NCI-H226 (cell line): Measurements from ENCODE around the gene KRTAP5-1.

ENCODE experiments used
- DNase-seq: peaks from one replicate; pipeline ENCODE4 v3.0.0-alpha.2; 2015

The KRTAP5-1 gene

GRCh38 chr11:1559111-1559951 is 25.8 kb downstream of the KRTAP5-1 start:
- DNase-seq = peak; percentile 98

- DNase-seq = no peak
Observed at GRCh38 chr11:1558775-1559110, 26.3 kb downstream of the KRTAP5-1 start.

DNA sequence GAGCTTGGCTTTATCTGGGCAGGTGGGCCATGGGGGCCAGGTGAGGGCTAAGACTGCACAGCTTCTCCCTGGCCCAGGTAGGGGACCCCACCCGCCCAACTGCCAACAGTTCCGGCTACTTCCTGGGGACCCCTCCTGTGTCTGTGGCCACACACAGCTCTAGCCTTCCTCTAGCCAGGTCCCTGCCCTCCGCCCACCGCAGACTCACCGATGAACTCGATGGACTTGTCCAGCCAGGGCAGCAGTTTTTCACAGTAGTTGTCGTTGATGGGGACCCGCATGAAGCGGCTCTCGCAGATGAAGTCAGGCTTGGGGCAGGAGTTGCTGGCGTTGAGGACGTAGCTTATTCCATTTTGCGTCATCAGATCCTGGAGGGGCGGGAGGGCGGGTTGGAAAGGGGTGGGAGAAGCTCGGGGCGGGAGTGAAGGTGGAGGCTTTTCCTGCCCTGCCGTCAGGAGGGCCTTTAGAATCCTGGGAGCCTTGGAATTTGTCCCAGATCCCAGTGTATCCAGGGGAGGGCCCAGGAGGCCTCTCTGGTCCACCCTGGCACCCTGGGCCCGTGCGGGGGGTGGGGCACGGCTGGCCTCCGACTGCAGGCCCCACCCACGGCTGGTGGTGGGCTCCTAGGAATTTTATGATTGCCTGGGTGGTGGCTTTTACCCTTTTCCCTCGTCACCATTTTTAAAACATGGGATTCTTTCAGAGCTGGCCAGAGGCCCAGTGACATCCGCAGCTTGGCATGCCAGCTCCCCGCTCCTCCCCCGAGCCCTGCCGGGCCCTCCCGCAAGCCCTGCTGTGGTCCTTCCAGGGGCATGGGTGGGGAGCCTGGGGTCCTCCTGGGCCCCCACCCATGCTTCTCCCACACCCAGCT is 26.9 kb downstream of the KRTAP5-1 start:
- DNase-seq = peak; percentile 94

DNA sequence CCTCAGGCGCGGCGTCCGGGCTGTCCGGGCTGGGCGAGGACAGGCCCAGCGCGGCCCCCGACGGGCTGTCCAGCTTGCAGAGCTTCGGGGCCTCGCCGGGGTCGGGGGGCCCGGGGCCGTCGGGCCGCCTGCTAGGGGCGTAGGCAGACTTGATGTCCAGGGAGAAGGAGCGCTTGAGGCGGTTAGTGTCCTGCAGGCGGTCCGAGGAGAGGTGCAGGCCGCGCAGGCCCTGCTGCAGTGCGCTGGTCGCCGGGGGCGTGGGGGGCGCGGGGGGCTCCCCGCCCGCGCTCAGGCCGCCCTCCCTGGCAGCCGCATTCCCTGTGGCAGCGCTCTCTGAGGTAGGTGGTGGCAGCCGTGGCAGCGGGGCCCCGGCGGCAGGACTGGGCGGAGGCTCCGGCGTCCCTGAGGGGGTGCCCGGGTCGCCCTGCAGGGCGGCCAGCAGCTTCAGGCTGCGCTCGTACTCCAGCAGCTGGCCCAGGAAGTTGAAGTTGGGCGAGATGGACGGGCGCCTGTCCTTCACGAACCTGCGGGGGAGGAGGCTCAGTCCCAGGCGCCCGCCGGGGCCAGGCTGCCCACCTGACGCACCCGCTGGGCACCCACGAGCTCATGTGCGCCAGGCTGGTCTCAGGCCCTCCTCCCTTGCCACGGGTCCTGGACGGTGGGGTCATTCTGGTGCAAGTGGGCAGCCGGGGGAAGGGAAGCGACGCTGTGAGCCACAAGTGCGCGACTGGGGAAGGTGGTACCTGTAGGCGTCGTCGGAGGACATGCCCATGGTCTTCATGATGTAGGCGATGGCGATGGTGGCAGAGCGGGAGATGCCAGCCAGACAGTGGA is 27.8 kb downstream of the KRTAP5-1 start:
- DNase-seq = no peak

- DNase-seq = no peak
Observed at GRCh38 chr11:1556278-1556902, 28.7 kb downstream of the KRTAP5-1 start.

- DNase-seq = no peak
Observed at GRCh38 chr11:1555713-1556153, 29.4 kb downstream of the KRTAP5-1 start.

DNA sequence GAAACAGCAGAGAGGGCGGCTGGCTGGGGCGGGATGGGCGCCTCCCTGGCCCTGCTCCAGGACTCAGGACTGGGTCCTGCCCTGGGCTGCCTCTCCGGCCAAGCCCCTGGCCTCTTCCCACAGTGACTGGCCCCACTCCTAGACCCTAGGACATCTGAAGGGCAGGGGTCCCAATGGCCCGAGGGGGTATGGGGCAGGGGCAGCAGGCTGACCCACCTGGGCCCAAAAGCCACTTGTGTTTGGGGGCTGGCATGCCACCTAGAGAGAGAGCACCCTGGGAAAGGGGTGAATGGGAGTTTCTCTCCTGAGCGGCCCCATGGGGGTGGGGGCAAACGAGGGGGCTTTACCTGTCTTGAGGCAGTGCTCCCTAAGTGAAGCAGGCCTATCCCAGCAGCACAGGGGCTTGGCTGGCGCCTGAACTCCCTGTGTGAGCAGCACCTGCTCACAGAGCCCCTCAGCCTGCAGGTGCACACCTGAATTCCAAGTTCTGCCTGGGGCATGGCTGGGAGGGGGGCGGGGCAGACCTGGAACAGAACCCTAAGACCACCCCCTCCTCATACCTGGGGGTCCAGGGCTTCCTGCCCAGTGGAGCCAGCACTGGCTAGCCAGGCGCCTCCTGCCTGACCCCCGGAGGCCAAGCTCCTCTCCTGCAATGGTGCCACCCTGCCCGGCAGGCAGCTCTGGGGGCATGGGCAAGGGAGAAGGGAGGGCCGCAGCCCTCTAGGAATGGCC is 29.9 kb downstream of the KRTAP5-1 start:
- DNase-seq = no peak

GRCh38 chr11:1553808-1554594 is 31.1 kb downstream of the KRTAP5-1 start:
- no peak for DNase-seq

- no peak for DNase-seq
Observed at GRCh38 chr11:1549338-1550330, 35.4 kb downstream of the KRTAP5-1 start.

DNA sequence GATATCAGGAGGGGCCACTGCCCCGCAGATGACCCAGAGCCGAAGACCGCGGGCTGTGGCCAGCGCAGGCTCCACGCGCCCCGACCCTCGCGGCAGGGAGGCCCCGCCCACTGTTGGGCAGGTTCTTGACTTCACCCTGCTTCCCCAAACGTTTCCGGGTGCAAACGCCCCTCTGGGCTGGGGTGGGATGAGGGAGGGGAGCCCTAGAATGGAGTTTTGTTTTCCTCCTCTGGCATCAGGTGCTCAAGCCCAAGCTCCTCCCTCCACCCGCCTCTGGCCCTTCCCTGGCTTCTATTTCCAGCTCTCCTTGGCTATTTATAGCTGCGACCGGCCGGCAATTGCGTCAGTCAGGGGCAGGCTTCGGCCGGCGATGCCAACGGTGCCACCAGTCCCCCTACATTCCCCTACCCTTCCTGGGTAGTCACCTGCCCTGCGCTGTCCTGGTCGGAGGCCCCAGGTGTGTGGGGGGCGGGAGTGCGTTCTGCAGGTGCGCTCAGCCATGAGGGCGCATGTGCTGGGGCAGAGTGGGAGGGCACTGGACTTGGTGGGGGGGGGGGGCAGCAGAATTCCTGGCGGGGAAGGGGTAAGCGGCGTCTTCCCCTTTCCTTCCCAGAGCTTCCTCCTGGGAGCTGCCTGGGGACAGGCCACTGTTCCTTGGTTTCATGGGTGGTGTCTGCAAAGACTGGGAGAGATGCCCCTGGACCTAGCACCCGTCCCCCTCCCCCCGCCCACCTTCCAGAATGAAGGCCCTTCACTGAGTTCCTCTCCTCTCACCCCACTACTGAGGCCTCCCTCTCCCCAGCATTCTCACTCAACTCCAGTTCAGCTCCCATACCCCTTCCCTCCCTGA is 36.6 kb downstream of the KRTAP5-1 start:
- peak; percentile 45 for DNase-seq

DNA sequence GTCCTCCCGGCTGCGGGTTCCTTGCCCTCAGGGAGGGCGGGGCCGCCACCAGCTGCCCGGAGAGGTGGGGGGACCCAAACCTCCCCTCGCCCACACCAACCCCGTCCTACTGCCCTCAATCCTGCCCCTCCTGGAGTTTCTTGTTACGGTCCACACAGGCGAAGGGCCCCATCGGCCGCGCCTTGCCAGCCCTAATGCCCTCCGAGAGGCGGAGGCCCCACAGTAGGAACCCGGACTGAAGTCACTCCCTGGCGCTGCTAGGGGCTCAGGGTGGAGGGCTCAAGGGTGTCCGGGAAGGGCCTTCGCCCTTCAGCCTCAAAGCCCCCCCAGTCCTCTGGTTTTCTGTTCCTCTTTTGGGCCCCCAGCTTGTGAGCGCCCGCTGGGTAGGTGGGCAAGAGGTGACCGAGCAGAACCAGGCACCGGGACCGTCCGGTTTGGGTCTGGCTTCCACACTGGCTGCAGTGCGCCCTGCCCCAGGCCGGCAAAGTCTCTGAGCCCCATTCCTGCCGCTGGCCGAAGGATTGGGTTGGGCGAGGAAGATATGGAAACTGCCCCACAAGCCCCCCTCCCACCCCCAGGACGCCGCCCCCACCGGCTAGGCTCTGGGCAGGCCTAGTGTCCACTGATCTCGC is 37.5 kb downstream of the KRTAP5-1 start:
- no peak for DNase-seq

DNA sequence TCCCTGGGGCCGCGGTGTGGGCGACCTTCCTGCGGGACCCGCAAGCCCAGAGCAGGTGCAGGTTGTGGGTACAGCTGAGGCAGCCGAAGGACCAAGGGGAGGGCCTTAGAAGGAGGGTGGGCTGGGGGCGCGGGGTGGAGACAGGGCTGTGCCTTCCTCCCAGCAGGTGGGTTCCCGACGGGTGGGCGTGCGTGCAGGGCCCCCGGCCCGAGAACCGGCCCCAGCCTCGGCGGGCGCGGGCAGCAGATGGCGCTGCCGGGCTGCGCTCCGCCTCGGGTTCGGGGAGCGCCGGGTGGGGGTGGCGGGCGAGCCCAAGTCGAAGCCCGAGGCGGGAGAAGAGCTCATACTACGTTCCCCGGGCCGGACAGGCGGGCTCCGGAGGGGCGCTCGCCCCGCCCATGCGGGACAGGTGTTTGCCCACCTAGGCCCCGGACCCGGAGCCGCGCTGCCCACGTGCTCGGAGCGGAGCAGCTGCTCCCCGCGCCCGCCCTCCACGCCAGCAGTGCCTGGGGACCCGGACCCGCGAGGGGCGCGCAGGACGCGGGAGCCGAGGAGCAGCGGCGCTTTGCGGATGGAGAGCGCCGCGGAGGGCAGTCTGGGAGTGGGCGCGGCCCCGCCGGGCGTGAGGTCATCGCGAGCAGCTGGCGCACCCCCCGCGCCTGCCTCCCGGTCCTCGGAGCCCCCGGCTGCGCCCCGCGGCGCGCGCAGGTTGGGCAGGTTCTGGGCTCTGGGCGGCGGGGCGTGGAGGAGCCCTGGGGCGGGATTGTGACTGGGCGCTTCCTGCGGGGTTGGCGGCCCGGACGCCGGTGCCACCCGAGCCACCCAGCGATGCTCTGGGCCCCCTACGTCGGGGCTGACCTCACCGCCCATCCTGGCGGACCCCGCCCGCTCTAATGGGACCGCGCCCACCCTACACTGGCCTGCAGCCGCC is 38.3 kb downstream of the KRTAP5-1 start:
- DNase-seq = peak; percentile 46

DNA sequence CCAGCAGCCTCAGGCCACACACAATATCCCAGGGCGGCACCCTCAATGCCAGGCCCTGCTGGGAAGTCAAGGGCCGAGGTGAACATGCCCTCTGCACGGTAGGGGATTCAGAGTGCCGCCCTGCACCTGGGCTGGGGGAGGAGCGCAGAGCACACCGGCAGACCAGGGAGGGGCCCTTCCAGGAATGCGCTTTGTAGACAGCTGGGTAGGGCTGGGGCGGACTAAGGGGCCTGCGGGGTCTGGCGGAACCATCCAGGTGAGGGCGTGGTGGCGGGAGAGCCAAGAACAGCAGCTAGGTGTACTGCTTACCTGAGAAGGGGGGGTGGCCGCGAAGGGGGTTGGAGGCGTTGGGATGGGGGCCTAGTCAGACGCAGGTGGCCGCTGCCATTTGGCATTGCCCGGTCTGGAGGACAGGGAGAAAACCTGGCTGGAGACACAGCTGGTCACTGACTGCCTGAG is 39.0 kb downstream of the KRTAP5-1 start:
- DNase-seq = no peak

DNA sequence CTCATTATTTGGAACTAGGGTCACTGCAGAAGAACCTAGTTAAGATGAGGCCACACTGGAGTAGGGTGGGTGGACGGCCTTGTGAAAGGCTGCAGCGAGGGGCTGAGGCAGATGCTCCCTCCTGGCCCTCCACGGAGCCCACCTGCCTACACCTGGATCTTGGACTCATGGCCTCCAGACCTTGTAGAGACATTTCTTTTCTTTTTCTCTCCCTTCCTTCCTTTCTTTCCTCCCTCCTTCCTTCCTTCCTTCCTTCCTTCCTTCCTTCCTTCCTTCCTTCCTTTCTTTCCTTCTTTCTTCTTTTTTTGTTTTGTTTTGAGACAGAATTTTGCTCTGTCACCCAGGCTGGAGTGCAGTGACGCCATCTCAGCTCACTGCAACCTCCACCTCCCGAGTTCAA is 39.7 kb downstream of the KRTAP5-1 start:
- DNase-seq = no peak

GRCh38 chr11:1544536-1544935 is 40.5 kb downstream of the KRTAP5-1 start:
- no peak for DNase-seq

GRCh38 chr11:1543606-1544263 is 41.3 kb downstream of the KRTAP5-1 start:
- no peak for DNase-seq
